Motor neuron (in vitro differentiated cells): ENCODE data around the gene PLXNA4. TPM values are rescaled to one million over a fixed set of nuclear protein-coding genes. Genes with fewer than 3 reads are reported as not detected.

Experiments
- ATAC-seq, 8 experiments: fragments of 200-7000 bp; cut with Tn5 transposase; replicated peaks in 6 of 8; 2 replicates each; pipeline ENCODE4 v1.8.0; 2021; ENCODE audit warnings: mild to moderate bottlenecking in 8 of 8, moderate library complexity in 8 of 8
- H3K27ac ChIP-seq, 2 donors: fragments of 250-450 bp; sonication (Bioruptor Pico); 2 replicates each; pipeline ENCODE4 v1.9.0; 2021; ENCODE audit warnings: antibody characterized with exemption in 2 of 2, mild to moderate bottlenecking in 2 of 2, moderate library complexity in 1 of 2
- H3K4me1 ChIP-seq, 2 donors: fragments of 250-450 bp; sonication (Bioruptor Pico); replicated peaks in 1 of 2; 2 replicates each; pipeline ENCODE4 v1.6.1; 2021; ENCODE audit warnings: antibody characterized with exemption in 2 of 2, mild to moderate bottlenecking in 2 of 2, moderate library complexity in 1 of 2
- H3K4me3 ChIP-seq, 5 donors: fragments of 250-450 bp; sonication (Bioruptor Pico); 2 replicates each; pipeline ENCODE4 v1.9.0; 2021; ENCODE audit warnings: antibody characterized with exemption in 5 of 5, mild to moderate bottlenecking in 5 of 5, moderate library complexity in 4 of 5
- WGBS, 10 experiments: fragments of 450-650 bp; shearing (Covaris generic); methylation state at CpG; one replicate each; pipeline ENCODE4 v1.0.0; 2022; 5-methylcytosine and 5-hydroxymethylcytosine counted together
- in situ Hi-C, 9 experiments: fragments of 400-800 bp; cut with MboI; loops; one replicate each; pipeline ENCODE4 v1.15.0; 2021; ENCODE audit warnings: low sequenced_read_pairs in 9 of 9, low pct_unique_long_range_greater_than_20kb in 2 of 9; ENCODE audit not compliant: unreplicated experiment in 9 of 9
- total RNA-seq, 8 experiments: library from RNA; unstranded; fragments of 300-600 nt; gene quantifications; 2 replicates each; pipeline versions ENCODE4 v1.2.3 to v1.2.4, GENCODE V29; 2022

The PLXNA4 gene
- total RNA-seq, 8 experiments from 2014 or later: 0.38 to 8.5 (median 2.6) TPM

DNA sequence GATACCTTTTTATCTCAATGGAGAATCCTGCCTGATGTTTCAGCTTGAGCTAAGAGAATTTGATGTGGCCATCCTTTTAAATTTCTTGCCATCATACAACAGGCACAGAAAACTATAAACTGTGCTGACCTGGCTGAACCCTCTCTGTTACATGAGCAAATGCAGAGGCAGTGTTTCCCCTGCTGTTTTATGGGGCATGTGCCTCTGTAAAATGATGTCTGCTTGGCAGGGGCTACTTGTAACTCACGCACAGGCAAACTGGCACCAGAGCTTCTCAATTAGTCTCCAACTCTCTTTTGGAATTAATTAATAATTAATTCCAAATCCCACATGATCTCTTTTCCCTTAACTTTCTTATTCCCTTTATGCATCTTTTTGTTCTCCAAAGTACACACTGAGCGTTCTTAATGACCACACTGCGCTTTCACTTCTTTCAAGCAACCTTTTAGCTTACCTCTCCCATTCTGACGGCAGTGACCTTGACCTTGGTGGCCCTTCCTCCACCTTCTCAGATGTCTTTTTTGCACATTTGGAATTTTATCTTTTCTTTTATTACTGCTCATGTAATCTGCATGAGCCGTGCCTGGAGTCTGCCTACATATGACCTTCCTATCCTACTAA, 334.0 kb downstream of the PLXNA4 start:
- no peak for ATAC-seq
- 50 to 100% (median 70%) methylated on average over 1 to 5 of the region's 5 CpGs; no CpG with 5 or more reads in 1 of the 10 experiments for WGBS, 10 experiments

DNA sequence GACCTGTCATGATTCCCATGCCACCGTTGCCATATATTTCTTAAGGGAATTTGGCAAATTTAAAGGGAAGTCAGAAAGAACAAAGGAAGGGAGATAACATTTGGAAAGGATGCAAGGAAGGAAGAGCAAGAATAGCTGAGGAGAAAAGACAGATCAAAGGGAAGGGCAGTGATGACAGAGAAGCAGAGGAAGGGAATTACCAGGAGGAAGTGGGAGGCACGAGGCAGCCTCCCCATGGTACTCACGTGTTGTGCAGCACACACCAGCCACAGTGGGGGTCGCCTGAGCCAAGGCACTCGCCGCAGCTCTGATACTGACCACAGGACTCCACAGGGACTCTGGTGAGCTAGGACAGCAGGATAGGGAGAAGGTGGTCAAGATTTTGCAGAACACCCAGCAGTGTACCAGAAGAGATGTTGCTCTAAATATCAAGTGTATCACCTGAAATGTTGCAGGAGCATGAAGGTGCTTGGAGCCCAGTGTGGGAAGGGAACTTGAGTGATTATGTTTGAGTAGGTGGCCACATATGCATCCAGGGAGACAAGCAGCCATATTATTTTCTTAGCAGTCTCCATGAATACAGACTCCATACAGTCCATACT, 335.3 kb downstream of the PLXNA4 start:
- in situ Hi-C loops: loop anchor here in 1 of 9 experiments (25.0 kb wide), 1 partner anchor 554 kb away; no protein-coding TSS in a partner anchor
- H3K4me3 ChIP-seq: no peak overlapping the region
- no peak for ATAC-seq
- peaks cover 0 to 2% of the 10 kb centered on the region in 2 donors for H3K4me1 ChIP-seq
- 0 to 57% (median 33%) methylated on average over 1 to 6 of the region's 6 CpGs; no CpG with 5 or more reads in 1 of the 10 experiments for WGBS, 10 experiments
- H3K27ac ChIP-seq: no peak overlapping the region

More for the DNA sequence above, 334.0 kb downstream of the PLXNA4 start:
- in situ Hi-C loops: loop anchor here in 1 of 9 experiments (25.0 kb wide), 1 partner anchor 555 kb away; no protein-coding TSS in a partner anchor
- Histone ChIP-seq H3K4me1 (peaks cover 0 to 2% of the 10 kb centered on the region in 2 donors), H3K27ac (no peak overlapping the region), H3K4me3 (no peak overlapping the region)

DNA sequence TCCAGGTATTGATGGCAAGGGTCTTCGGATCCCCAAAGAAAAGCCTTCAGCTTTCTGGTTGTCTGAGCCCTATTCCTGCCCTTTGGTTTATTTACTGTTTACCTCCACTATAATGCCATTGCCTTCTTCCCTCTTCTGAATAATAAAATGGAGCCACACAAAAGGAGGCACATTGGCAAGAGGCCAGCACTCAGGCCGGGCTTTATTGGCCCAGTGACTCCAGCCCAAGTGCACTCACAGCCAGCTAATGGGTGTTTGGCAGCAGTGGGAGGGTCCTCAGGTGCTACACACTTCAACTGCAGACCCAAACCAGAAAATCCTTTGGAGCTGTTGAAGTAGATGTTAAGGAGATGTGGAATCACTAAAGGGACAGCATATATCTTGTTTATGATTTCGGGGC, 336.0 kb downstream of the PLXNA4 start:
- WGBS, 10 experiments: 0 to 100% (median 88%) methylated on average over 1 to 3 of the region's 3 CpGs; no CpG with 5 or more reads in 3 of the 10 experiments
- H3K27ac ChIP-seq: no peak overlapping the region
- no peak overlapping the region for H3K4me3 ChIP-seq
- in situ Hi-C loops: loop anchor here in 1 of 9 experiments (25.0 kb wide), 1 partner anchor 553 kb away; no protein-coding TSS in a partner anchor
- no peak for ATAC-seq
- peaks cover 0 to 2% of the 10 kb centered on the region in 2 donors for H3K4me1 ChIP-seq

DNA sequence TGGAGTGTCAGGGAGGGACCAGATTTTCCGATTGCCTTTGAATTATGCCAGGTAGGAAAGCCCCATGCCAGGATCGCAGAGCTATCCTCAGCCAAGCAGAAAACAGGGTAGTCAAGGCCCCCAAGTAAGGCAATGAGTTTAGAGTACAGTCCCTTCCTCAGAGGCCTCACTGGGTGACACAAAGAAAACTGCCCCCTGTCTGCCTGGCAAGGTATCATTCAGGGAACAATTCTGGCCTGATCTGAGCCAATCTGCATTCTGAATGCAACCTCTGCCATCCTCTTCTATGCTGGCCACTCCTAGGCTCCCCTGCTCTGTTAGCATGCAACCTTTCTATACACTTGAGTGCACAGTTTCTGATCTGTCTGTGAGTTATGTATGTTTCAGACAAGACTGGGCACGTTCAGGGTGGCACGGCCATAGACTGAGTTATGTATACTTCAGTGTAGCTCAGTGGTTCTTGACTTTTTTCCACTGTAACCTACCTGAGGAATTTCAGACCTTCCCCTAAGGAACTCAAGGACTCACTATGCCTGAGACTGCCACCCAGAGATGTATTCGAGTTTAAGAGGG, 336.8 kb downstream of the PLXNA4 start:
- Histone ChIP-seq H3K4me3 (no peak overlapping the region), H3K4me1 (peaks cover 0 to 2% of the 10 kb centered on the region in 2 donors), H3K27ac (no peak overlapping the region)
- no peak for ATAC-seq
- 0 to 93% (median 77%) methylated on average over 1 to 4 of the region's 5 CpGs; no CpG with 5 or more reads in 5 of the 10 experiments for WGBS, 10 experiments
- in situ Hi-C loops: loop anchor here in 1 of 9 experiments (25.0 kb wide), 1 partner anchor 552 kb away; no protein-coding TSS in a partner anchor

DNA sequence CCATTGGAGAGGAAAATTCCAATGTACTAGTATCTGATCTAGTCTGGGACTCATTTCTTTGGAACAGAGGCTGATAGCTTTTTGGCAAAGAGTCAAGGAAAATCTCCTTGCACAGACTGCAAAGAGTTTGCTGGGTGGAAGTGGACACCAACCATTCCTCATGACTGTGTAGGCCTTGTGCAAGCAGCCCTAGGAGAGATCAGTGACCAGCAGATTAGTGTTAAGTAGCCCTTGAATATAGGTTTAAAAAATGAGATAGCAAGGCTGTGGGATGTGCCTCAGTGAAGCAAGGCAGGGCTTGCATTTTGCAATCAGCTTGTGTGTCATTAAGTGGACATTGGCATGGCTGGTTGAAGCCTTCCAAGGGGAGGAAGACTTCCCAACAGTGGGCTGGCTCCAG, 341.6 kb downstream of the PLXNA4 start:
- Histone ChIP-seq H3K4me3 (no peak overlapping the region), H3K27ac (no peak overlapping the region), H3K4me1 (no peaks in the 10 kb centered on the region)
- no peak for ATAC-seq
- in situ Hi-C loops: loop anchor here in 1 of 9 experiments (25.0 kb wide), 1 partner anchor 547 kb away; no protein-coding TSS in a partner anchor

DNA sequence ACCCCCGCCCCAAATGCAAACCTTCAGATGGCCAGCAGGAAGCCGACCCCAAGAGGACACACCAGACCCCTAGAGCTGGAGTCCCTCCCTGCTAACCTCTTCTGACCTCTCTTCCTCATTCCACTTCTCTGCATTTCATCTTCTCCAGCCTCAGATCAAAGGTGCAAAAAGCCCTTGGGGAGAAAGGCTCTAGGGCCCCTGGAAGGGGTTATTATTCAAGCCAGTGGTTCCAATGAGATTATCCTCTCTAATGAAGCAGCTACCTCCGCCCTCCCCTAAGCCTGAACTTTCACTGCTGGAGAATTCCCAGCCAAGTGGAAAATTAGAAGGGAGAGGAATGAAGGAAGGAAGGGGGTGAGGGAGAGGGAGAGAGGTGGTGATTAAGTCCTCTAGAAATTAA, 343.9 kb downstream of the PLXNA4 start:
- in situ Hi-C loops: loop anchor here in 1 of 9 experiments (25.0 kb wide), 1 partner anchor 545 kb away; no protein-coding TSS in a partner anchor
- WGBS, 10 experiments: 33 to 87% (median 47%) methylated on average over 1 to 3 of the region's 3 CpGs; no CpG with 5 or more reads in 4 of the 10 experiments
- Histone ChIP-seq H3K27ac (no peak overlapping the region), H3K4me1 (peaks cover 0 to 2% of the 10 kb centered on the region in 2 donors), H3K4me3 (no peak overlapping the region)
- no peak for ATAC-seq

DNA sequence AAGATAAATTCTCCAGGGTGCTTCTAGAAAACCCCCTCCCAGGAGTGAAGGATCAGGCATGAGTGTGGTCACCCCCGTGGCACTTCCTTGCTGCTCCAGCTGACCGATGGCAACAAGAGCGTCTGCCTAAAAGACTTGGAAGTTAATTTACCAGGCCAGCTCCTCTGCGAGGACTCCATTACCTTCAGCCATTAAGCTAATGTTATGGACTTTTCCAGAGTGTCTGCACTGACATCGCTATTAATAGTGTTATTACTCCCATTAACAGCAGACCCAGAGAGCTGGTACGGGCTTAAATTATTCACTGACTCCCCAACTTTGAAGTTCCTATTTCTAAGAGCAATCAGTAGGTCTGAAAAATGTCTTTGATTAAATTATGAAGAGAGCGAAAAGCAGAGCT, 345.8 kb downstream of the PLXNA4 start:
- peak in 2 of 8 experiments; percentile 29 to 57 for ATAC-seq
- Histone ChIP-seq H3K4me1 (peaks cover 2 to 20% of the 10 kb centered on the region in 2 donors), H3K4me3 (no peak overlapping the region), H3K27ac (no peak overlapping the region)
- in situ Hi-C loops: loop anchor here in 1 of 9 experiments (25.0 kb wide), 1 partner anchor 543 kb away; no protein-coding TSS in a partner anchor
- 60 to 100% (median 80%) methylated on average over 1 to 5 of the region's 7 CpGs; no CpG with 5 or more reads in 2 of the 10 experiments for WGBS, 10 experiments

DNA sequence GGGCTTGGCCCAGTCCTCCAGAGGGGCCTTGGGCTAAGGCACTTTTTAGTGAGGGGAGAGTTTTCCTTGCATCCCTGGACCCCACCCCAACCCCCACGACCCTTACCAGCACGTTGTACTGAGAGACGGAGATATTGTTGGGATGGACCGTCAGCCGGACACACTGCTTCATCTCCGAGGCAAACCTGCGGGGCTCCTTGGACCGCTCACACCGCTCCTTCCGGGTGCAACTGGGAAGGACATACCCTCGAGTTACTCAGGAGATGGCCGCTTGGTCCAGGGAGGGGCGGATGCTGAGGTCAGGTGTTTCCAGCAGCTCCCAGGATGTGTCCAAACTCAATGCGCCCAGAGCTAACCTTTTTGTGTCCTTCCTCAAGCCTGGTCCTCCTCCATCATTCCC, 348.0 kb downstream of the PLXNA4 start:
- in situ Hi-C loops: loop anchor here in 1 of 9 experiments (25.0 kb wide), 1 partner anchor 541 kb away; no protein-coding TSS in a partner anchor
- ATAC-seq: no peak
- 53 to 93% (median 77%) methylated on average over 1 to 5 of the region's 14 CpGs; no CpG with 5 or more reads in 2 of the 10 experiments for WGBS, 10 experiments
- Histone ChIP-seq H3K4me3 (no peak overlapping the region), H3K27ac (no peak overlapping the region), H3K4me1 (peaks cover 2 to 21% of the 10 kb centered on the region in 2 donors)

DNA sequence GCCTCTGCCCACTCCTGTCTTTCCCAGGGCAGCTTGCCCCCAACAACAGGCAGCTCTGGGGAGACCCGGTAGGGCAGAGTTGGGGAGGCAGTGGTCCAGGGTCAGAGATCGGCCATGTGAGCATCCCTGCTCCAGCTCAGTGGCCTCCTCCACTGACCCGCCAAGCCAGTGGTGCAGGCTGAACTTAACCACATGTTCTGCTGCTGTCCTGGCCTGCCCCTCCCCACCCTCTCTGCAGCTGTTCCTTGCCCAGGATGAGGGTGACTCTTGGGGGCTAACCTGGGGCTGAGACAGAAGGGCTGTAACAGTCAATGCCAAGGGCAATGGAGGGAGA, 349.3 kb downstream of the PLXNA4 start:
- in situ Hi-C loops: loop anchor here in 1 of 9 experiments (25.0 kb wide), 1 partner anchor 540 kb away; no protein-coding TSS in a partner anchor
- H3K27ac ChIP-seq: peak overlapping the region in 1 of 2 donors; percentile 12
- WGBS, 10 experiments: 60% methylated on average over 1 of the region's 3 CpGs; no CpG with 5 or more reads in 9 of the 10 experiments
- no peak overlapping the region for H3K4me3 ChIP-seq
- peaks cover 2 to 21% of the 10 kb centered on the region in 2 donors for H3K4me1 ChIP-seq
- ATAC-seq: peak in 1 of 8 experiments; percentile 47

DNA sequence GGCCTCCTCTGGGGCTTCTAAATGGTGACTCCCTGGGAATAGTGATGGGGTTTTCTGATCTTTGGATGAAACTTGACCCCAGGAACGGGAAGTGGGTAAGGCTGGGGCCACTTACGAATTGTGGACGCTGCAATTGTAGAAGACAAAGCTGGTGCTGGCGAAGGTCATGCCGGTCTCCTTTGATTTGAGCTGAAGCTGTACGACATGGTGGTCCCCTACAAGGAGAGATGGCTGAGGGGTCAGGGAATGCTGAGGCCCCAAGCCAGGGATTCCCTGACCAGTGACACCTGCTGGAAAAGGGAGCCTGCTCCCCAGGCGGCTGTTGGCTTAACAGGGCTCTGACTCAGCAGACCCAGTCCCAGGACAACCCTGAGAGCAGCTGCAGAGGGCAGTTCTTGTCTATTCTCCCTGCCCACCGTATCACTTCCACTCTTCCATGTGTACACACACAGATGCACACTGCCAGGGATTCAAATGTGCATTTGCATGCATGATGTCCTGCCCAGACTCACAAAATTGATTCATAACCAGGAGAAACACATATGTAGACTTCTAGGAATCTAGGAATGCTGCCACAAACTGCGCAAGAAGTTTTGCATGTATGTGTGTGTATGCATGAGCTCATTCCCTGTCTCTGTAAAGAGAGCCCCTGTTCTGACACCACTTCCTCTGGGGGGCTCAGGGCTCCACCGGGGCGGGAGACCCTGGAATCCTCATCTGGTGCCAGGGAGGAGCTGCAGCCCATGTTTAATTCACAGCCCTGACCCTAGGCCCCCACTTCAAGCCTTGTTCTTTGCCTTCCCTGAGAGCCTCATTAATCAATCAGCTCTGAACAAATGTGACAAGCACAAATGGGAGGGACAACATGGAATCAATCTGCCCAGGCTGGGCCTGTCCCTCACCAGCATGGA, 350.0 kb downstream of the PLXNA4 start:
- in situ Hi-C loops: loop anchor here in 1 of 9 experiments (25.0 kb wide), 1 partner anchor 539 kb away; no protein-coding TSS in a partner anchor
- no peak overlapping the region for H3K27ac ChIP-seq
- H3K4me3 ChIP-seq: no peak overlapping the region
- 53 to 93% (median 69%) methylated on average over 1 to 5 of the region's 11 CpGs; no CpG with 5 or more reads in 3 of the 10 experiments for WGBS, 10 experiments
- peak in 7 of 8 experiments; percentile 28 to 88 (median 81) for ATAC-seq
- peaks cover 2 to 21% of the 10 kb centered on the region in 2 donors for H3K4me1 ChIP-seq

DNA sequence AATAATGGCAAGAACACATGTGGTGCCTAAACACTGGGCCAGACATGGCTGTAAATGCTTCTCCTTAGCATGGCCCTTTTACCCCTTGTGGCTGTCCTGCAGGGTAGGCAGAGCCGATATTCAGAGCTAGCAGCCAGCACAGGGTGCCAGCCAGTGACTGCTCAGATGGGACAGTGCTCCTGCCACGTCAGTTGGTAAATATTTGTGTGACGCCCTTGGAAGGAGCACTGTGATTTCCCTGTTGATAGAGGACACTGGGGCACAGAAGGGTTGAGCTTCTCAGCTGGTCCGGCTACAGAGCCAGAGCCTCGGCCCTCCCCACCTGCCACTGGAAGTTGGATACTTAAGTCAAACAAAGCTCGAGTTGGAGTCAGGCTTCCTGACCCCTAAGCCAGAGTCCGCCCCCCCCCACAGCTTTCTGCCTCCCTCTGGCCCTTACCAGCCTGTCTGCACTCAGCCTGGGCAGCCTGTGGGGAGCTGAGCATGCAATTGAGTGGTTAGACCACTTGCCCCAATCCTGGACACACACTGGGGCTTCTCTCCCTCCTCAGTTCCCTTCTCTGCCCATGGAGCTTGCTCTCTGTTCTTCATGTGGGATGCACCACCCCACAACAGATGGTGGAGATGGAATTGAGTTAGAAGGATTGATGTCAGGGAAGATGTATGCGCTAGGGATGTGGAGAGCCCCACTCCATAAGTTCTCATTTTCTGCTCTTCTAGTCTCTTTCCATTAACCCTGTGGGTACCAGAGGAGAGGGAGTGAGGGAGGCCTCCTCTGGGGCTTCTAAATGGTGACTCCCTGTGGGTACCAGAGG, 350.8 kb downstream of the PLXNA4 start:
- no peak overlapping the region for H3K27ac ChIP-seq
- no peak for ATAC-seq
- H3K4me3 ChIP-seq: no peak overlapping the region
- 60 to 100% (median 77%) methylated on average over 1 to 6 of the region's 8 CpGs; no CpG with 5 or more reads in 6 of the 10 experiments for WGBS, 10 experiments
- in situ Hi-C loops: loop anchor here in 1 of 9 experiments (25.0 kb wide), 1 partner anchor 538 kb away; no protein-coding TSS in a partner anchor
- H3K4me1 ChIP-seq: peaks cover 2 to 21% of the 10 kb centered on the region in 2 donors
